ENCODE data around the gene RBBP8NL.
A peak's percentile ranks its signal among the peaks of the same experiment; 100 is the strongest.
"Not testable (repeated sequence)": the region's sequence is repeated elsewhere in the genome, so short reads cannot be mapped to it uniquely, and the experiment has no call there.

RBBP8NL gene

DNA sequence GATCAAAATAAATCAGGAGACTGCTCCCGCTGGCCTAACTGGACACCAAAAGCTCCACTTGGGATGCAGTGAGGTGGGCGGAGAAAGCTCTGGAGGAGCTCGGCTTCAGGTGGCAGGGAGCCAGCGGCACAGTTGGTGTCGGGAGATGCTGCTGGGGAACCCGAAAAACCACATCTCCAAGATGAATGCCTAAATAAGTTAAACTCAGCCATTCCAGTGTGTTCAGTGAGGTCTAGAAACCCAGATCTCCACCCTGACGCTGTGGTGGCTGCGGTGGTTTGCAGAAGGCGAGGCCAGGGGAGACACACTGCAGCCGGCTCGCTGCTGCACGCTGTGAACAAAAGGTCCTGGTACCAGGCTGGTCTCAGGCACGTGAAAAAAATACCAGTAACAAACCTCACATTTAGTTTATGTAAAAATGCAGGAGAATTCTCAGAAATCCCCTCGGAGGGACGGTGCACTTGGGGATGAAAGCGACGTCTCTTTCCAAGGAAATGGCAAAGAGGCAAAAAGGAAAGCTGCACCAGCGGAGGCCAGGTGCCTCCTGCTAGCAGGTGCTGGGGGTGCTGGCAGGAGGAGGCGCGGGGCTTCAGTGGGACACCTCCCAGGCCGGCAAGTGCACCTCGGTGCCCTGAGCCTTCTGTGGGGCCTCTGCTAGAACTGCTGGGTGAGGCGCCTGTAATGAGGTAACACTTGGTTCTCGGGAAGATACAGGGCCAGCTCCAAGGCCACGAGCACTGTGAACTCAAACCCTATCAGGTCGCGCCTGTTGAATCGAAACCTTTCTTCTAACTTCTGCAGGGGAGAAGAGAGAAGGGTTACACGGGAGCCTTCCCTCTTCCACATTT lies 36.8 kb downstream of the RBBP8NL start:
- DNase-seq, result no peak

DNA sequence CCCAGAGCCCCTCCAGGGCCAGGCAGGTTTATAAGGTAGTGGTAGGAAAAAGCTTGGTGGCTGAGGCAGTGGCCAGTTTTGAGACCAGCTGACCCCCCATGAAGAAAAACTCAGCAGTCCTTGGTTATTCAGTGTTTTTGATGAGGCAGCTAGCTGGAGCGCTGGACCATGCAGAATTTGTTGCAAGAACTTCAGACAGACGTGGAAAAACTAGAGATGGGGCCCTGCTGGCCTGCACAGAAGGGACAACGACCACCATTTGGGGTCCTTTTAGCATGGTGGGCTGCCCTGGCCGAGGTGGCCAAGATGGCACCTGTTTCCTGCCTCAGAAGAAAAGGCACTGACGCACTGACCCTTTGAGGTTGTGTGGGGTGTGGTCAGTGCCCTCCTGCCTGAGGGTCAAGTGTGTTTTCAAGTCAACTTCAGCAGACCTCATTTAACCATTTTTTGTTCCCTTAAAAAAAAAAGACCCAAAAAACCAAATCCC lies 37.7 kb downstream of the RBBP8NL start:
- no peak for DNase-seq

DNA sequence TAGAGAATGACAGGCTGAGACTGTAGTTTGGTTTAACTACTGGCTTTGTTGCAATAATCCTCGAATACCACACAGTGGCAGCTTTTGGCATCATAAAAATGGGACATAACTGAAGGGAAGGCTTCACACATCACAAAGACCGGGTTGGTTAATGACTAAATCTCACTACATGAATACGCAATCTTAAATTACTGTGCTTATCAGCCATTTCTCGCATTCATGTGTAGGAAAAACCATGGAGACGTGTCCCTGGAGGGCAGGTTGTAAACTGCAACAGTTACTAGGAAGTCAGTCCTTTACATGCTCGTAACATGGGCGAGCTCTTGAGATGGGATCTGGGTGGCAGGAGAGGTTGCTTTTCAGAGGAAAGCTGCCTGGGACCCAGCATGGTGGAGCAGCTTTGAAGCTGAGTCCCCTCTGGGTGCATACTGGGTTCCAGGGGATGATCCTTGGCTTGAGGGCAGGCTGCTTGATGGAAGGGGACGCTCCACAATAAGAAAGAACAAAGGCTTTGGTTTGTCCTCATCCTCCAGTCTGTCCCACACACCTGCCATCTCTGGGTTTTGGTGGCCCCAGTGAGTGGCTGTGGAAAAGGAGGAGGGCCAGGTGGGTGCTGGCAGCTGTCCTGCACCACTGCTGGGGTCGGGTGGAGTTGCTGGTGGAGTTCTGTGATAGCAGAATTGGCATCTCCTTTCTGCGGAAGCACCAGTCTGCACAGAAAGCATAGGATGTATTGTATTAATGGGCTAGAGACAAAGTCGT lies 38.3 kb downstream of the RBBP8NL start:
- DNase-seq, result no peak

DNA sequence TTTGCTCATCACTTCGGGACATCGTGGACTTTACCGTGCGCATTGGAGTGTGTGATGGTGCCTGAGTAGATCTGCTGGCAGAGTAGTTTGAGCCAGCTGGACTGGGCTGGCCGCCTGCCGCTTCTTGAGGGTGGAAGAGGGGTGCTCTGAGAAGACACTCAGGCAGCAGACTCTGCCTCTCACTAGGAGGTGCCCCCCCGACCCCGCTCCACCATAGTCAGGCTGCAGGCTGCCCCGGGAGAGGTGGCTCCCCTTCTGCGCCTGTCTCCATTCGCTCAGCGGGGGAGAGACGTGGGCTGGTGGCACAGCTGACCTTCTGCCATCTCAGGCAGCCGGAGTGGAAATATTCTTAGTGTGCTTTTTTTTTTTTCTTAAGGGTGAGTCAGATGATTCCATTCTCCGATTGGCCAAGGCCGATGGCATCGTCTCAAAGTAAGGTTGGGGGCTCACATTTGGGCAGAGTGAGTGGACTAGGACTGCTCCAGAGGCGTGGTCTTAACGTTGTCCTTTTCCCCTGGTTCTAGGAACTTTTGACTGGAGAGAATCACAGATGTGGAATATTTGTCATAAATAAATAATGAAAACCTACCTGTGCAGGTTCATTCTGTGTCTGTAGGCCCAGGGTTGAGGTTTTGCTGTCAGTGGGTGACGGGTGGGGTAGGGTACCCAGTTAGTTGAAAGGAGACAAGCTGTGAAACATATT lies 39.3 kb downstream of the RBBP8NL start:
- DNase-seq, result no peak

DNA sequence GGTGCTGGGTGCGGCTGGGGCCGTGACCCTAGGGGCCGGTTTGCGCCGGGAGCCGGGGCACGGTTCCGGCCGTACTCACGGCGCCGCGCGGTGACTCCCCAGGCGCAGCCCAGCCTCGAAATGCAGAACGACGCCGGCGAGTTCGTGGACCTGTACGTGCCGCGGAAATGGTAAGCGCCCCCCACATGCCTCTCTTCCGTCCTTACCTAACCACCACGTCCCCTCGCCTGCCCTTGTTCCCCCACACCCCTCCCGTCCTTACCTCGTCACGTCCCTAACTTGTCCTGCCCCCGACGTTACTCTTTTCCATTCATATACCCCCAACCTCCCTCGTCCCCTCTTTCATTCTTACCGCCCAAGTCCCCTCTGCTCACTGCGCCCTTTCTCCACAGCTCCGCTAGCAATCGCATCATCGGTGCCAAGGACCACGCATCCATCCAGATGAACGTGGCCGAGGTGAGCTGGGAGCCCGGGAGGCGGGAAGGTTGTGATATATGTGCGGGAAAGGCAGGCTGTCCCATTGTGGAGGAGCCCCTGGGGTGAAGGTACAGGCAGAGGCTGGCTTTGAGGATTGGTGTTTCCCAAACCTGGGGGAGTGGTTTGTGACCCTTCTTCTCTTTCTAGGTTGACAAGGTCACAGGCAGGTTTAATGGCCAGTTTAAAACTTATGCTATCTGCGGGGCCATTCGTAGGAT lies 40.0 kb downstream of the RBBP8NL start:
- DNase-seq, result no peak

DNA sequence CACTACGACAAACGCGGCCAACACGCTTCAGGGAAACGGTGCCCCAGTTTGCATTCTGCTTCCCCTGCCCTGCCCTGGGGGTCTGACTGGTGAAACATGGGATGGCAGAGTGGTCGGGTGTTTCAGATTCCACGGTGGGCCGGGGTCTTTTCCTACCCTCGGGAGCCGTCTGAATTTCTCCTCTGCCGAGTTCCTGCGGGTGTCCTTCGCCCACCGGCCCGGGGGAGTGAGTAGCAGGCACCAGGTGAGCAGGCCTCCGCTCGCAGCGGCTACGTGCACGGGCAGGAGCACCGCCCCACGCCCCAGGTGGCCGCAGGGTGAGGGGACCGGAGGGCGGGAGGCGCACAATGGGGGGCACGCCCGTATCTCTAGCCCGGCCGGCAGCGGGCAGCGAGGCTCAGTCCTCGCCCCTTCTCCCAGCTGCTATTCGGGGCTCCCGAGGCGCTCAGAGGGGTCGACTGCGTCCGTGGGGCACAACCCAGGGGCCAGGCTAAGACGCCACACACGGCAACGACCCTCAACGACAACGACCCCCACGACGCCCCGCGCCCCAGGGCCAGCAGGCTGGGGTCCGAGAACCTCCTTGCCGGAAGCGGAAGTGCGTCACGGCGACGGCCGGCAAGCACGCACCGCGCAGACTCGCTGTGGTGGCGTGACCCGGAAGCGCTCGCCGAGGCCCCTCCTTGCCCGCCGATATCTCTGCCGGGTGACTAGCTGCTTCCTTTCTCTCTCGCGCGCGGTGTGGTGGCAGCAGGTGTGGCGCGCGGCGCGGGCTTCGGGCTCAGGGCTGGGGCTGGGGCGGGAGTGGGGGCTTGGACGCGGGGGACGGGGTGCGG lies 40.7 kb downstream of the RBBP8NL start, which contains the start of gene RPS21:
Gene RPS21, plus strand, starts transcription at position 721 of the 836 bp plus-strand sequence. CDS start 236 bp downstream, outside the sequence.
- peak; percentile 85 for DNase-seq

DNA sequence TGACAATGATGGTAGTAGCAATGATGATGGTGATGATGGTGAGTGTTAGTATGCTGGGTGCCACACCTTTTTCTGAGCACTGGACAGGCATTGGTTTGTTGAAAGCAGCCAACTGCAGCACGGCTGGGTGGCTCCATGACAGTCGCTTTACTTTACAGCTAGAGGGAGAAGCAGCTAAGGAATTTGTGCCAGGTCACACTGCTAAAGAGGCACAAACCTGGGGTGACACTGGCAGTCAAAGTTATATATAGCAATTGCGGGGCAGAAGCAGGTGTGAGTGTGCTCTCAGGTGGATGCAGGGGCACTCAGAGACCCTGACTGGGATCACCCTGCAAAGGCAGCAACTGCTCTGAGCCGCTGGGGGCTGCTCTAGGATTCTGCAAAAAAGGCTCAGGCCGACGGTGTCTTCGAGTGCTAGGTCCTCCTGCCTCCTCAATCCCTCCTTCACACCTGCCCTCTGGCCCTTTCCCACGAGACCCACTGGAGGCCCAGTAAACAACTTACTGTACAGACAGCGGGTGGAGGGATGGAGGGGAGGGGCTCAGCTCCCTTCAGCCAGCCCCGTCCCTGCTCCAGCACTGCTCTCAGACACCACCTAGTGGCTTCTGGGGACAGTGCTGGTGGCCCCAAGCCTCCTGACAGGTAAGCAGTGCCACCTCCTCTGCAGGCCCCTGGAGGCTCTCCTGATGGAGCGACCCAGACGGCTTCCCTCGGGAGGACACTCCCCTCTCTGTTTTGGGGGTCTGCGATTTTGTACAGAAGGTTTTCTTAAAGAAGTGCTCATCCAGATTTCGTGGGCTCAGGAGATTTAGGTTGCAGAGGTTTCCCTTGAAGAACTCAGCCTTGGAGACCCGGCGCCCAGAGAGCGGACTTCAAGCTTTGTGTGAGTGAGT lies 44.8 kb downstream of the RBBP8NL start:
- peak; percentile 80 for DNase-seq

DNA sequence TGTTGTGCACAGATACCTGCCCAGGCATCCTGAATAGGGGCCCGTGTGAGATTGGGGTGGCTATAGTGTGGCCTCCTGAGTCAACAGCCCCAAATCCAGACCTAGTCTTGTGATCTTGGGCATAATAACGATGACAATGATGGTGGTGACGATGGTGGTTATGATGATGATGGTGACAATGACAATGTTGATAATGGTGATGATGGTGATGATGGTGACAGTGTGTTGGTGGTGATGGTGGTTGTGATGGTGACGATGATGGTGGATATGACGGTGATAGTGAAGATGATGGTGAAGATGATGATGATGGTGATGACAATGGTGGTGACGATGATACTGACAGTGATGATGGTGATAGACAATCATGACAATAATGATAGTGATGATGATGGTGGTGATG lies 45.5 kb downstream of the RBBP8NL start:
- no peak for DNase-seq

DNA sequence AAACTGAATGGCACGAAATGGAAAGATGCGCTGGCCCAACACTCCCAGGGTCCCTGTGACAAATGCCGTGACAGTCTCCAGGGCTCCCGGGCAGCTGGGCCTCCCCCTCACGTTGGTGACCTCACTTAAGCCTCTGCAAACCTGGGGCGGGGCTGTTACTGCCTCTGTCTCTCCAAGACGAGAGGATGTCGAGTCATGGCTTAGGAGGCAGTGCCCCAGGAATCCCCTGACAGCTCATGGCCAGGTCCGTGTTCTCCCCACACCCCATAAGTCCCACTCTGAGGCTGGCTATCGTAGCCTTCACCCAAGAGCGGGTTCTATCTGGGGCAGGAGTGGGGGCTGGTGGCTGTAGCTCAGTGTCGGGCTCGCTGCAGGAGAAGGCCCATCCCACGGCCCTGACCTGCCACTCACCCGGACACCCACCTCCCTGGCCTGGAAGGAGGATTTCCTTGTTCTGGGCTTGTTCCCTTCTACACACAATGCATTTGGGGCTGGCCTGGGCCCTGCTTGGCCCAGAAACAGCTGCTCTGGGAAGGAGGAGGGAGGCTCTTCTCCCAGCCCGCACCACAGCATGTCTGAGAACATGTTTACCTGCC lies 46.0 kb downstream of the RBBP8NL start:
- DNase-seq, result no peak

DNA sequence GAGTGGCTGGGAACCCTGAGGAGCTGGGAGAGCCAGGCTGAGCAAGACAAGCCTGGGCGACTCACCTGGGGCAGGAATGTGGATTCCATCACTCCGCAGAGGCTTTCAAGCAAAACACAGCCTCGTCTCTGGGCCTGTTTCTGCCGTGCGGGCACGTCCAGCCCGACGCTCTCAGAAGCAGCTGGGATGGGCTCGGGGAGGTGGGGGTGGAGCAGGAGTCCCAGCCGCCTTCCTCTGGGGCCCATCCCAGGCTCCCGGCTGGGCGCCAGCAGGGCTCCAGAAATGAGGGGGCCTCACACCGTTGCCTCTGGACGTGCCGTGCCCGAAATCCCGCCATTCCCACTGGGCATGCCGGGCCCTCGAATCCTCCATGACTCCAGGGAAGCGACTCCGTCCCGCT lies 49.1 kb downstream of the RBBP8NL start:
- no peak for DNase-seq

DNA sequence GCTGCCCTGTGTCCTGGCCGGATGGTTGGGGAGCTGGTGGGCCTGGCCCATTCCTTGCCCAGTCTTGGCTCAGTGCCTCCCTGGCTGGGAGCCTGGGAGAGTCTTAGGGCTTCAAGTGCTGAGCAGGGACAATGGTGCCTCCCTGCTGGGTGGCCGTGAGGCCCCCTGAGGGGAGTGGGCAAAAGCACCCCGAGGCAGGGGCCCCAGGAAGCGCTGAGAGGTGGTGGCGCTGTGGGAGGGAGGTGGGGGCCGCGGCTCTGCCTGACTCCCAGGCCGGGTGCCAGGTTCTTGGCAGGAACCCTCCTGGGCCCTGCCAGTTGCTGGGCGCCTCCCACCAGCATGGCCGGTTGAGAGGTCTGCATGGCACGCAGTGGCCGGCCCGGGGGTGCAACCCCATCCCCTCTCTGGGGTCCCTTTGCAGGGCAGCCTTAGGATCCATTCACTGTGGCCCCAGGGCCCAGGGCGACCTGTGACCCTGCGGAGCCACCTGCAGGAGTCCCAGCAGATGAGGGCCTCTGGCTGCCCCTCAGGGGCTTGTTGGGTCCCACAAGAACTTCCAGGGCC lies 49.6 kb downstream of the RBBP8NL start:
- no peak for DNase-seq

DNA sequence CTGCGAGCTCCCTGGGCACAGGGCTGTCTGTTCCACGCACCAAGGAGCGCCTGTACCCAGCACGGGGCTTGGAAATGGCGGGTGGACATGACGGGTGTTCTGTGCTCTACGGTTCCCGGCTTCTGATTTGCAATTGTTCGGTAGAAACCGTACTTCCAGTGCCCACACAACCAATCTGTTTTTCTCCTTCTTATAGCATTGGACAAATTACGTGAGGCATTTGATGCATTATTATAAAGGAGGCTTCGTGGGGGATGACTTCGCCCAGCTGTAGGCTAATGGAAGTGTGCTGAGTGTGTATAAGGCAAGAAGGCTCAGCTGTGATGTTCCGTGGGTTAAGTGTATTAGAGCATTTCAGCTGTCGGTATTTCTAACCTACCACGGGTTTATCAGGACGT lies 50.3 kb downstream of the RBBP8NL start:
- no peak for DNase-seq

DNA sequence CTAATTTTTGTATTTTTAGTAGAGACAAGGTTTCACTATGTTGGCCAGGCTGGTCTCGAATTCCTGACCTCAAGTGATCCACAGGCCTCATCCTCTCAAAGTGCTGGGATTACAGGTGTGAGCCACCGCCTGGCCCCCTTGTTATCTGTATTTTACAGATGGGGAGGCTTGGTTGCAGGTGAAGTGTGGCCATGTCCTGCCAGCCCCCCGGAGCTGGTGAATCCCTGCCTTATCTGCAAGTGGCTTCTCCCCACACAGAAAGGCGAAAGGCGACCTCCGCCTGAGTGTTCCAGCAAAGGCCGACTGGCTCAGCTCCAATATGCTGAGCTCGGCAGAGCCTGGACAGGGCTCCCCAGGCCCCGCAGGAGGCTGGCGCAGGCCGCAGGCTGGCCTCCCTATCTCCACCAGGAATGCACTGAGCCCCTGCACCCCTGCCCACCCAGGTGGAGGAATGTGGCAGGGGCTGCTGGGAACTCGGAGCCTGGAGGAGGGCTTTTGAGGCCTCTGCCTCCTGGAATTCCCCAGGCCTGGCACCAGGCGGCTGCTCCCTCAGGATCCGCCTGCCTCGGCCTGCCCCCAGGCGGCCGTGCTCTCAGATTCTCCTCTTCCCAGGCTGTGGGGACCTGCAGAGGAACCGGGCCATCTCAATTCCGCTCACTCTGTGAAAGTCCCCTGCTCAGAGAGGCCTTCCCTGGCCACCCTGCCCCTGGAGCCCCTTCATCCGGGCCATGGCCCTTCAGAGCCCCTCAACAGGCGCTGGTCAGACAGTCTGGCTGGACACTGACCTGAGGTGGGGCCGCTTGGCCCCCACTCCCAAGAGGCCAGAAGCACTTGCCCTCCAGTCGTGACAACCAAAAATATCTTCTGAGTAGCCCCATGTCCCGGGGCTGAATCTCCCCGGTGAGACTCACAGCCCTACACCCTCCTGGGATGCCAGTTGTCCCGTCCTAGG lies 51.0 kb downstream of the RBBP8NL start:
- no peak for DNase-seq

DNA sequence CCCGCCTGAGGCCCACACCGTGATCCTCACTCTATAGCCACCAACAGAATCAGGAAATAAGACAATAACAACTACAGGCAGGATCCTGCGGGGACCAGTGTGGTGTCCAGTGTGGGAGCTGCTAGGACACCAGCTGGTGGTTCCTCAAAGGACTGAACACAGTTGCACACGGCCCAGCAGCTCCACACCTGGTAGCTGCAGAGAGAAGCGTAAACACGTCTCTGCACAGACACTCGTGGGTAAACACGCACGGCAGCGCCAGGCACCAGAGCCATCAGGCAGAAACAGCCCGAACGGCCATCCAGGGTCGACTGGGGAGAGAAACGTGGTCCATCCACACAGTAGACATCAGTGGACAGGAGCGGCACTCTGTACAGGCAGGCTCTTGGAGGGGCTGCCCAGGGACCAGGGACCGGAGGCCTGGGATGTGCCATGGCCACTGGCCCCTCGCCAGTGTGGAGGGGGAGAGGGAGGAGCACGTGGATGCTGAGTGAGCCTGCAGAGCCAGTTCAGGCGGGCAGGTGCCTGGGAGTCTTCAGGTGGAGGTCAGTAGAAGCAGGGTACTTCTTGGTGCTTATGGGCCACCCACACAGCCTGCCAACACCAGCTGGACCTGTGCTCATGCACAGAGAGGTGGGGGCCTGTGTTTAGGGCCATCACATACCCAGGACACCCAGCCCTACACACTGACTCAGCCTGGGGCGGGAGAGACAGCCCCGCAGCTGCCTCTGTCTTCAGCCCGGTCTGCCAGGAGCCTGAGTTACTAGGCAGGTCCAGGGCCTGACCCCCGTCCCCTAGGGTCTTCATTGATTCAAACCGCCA lies 52.8 kb downstream of the RBBP8NL start:
- DNase-seq, result no peak

DNA sequence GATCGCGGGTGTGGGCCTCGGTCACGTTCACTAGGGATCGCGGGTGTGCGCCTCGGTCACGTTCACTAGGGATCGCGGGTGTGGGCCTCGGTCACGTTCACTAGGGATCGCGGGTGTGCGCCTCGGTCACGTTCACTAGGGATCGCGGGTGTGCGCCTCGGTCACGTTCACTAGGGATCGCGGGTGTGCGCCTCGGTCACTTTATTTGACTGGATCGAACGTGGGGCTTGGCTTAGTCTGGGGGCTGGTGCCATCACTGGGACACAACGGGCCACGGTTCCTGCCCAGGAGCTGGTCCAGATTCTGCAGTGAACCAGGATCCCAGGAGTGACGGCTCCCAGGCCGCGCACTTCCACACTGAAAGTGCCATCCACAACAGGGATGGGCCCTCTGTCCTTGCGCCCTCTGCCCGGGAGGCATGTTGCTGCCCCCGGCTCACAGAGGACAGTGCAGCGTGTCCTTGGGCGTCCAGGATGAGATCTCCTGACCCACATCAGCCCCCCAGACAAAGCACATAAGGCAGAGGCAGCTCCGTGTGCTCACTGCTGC lies 53.6 kb downstream of the RBBP8NL start:
- not testable (repeated sequence) for DNase-seq

DNA sequence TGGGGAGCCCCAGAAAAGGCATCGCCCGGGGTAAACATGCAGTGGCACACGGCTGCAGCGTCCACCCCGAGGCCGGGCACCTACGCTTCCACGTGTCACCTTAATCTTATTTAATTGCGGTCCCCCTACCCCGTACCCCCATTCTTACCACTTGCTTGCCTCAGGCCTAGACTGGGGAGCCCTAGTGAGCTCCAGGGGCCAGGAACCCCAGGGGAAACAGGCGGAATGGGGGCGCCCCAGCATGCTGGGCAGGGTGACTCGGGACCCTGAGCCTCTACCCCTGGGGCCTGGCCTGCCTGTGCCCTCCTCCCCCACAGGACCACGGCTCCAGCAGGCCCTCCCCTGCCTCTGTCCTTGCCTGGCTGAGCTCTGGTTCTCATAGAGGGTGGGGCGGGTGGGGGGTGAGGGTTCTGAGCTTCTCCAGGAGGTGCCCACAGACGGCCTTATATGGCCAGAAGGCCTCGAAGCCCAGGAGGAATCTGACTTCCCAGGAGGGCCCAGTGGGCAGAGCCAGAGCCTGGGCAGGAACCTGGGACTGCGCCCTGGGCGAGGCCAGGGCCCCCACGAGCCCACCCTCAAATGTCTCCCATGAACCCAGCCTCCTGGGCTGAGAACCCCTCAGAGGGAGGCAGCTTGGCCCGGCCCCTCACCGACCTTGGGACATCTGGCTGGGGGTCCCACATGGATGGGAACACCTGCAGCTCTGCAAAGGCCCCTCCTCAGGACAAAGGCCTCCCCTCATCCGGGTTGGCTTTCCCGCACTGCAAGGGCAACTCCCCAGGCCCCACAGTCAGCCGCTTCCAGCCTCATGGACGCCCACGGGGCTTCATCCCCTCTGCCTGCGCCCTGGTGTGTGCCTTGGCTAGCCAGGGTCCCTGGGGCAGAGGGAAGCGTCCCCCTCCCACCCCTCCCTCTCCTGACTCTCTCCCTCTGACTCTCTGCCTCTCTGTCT lies 55.0 kb downstream of the RBBP8NL start:
- DNase-seq, result no peak
